Gastroesophageal sphincter (tissue), 3 donors: ENCODE results near the gene CYBA.

Source experiments
- CTCF ChIP-seq, 4 experiments: fragments of 200-600 bp in 2 of 4; fragments of 450-650 bp in 2 of 4; sonication (generic) in 1 of 4; IDR thresholded peaks; one replicate each; pipeline ENCODE4 v1.5.1; 2017 to 2019; ENCODE audit warnings: antibody characterized with exemption in 4 of 4, mild to moderate bottlenecking in 2 of 4, moderate library complexity in 2 of 4
- EP300 ChIP-seq: sonication (generic); formaldehyde crosslinking; IDR thresholded peaks from one replicate; pipeline ENCODE4 v1.6.1; 2017; ENCODE audit warnings: antibody characterized with exemption, mild to moderate bottlenecking
- POLR2A ChIP-seq, 2 donors: fragments of 450-650 bp; IDR thresholded peaks; one replicate each; pipeline ENCODE4 v1.6.1; 2017; ENCODE audit warnings: antibody characterized with exemption in 2 of 2, mild to moderate bottlenecking in 2 of 2, moderate library complexity in 1 of 2

- TF ChIP-seq CTCF (IDR thresholded peaks at IDR 0.05) = no peak
- no peak for TF ChIP-seq POLR2A (IDR thresholded peaks at IDR 0.05)
- TF ChIP-seq EP300 = no peak
Observed at GRCh38 chr16:88593489-88593888, 57.4 kb downstream of the CYBA start.
